SK-N-SH treated with all-trans-retinoic acid at 6 μM for 48 hours (cell line): ENCODE measurements around the gene SOWAHA.

Experiments used
- ATAC-seq: fragments of 200-7000 bp; cut with Tn5 transposase; 3 replicates; pipeline ENCODE4 v1.9.1; 2020; ENCODE audit warnings: mild to moderate bottlenecking, moderate library complexity
- ARNTL ChIP-seq: fragments of 450-650 bp; formaldehyde crosslinking; IDR thresholded peaks from 2 replicates; pipeline ENCODE4 v1.5.0; 2020; ENCODE audit warnings: low read depth, mild to moderate bottlenecking, moderate library complexity, borderline replicate concordance
- BACH2 ChIP-seq: fragments of 250-450 bp; sonication (Bioruptor Pico); IDR thresholded peaks from 2 replicates; pipeline ENCODE4 v1.9.0; 2021; ENCODE audit warnings: mild to moderate bottlenecking, borderline replicate concordance
- CREB5 ChIP-seq: fragments of 250-450 bp; sonication (Bioruptor Pico); IDR thresholded peaks from 2 replicates; pipeline ENCODE4 v1.5.1; 2020; ENCODE audit warnings: low read depth, mild to moderate bottlenecking, moderate library complexity
- CSDC2 ChIP-seq: fragments of 250-450 bp; sonication (Bioruptor Pico); IDR thresholded peaks from 2 replicates; pipeline ENCODE4 v1.5.0; 2020; ENCODE audit warnings: mild to moderate bottlenecking, moderate library complexity
- CSRNP3 ChIP-seq: fragments of 250-450 bp; sonication (Bioruptor Pico); IDR thresholded peaks from 2 replicates; pipeline ENCODE4 v1.5.1; 2021; ENCODE audit warnings: mild to moderate bottlenecking, moderate library complexity
- ESRRG ChIP-seq: fragments of 250-450 bp; sonication (Bioruptor Pico); IDR thresholded peaks from 2 replicates; pipeline ENCODE4 v1.6.1; 2021; ENCODE audit warnings: mild to moderate bottlenecking
- GLIS3 ChIP-seq: fragments of 250-450 bp; sonication (Bioruptor Pico); IDR thresholded peaks from 2 replicates; pipeline ENCODE4 v1.5.0; 2020; ENCODE audit warnings: mild to moderate bottlenecking, moderate library complexity
- ISL1 ChIP-seq: fragments of 250-450 bp; sonication (Bioruptor Pico); IDR thresholded peaks from 2 replicates; pipeline ENCODE4 v2.1.2; 2022; ENCODE audit warnings: mild to moderate bottlenecking, moderate library complexity
- OSR1 ChIP-seq: fragments of 250-450 bp; sonication (Bioruptor Pico); IDR thresholded peaks from 2 replicates; pipeline ENCODE4 v1.8.0; 2022; ENCODE audit warnings: moderate library complexity, mild to moderate bottlenecking, inconsistent platforms
- PATZ1 ChIP-seq: fragments of 250-450 bp; sonication (Bioruptor Pico); IDR thresholded peaks from 2 replicates; pipeline ENCODE4 v1.8.0; 2020; ENCODE audit warnings: mild to moderate bottlenecking, moderate library complexity, borderline replicate concordance
- POU6F1 ChIP-seq: fragments of 250-450 bp; sonication (Bioruptor Pico); IDR thresholded peaks from 2 replicates; pipeline ENCODE4 v1.8.0; 2021; ENCODE audit warnings: low read depth, mild to moderate bottlenecking, moderate library complexity, borderline replicate concordance
- PPARA ChIP-seq: fragments of 250-450 bp; sonication (Bioruptor Pico); IDR thresholded peaks from 2 replicates; pipeline ENCODE4 v1.5.0; 2020; ENCODE audit warnings: mild to moderate bottlenecking, borderline replicate concordance
- RARB ChIP-seq: fragments of 250-450 bp; sonication (Bioruptor Pico); IDR thresholded peaks from 2 replicates; pipeline ENCODE4 v1.8.0; 2021; ENCODE audit warnings: mild to moderate bottlenecking, moderate library complexity
- SNAI2 ChIP-seq: fragments of 250-450 bp; sonication (Bioruptor Pico); IDR thresholded peaks from 2 replicates; pipeline ENCODE4 v1.5.0; 2020; ENCODE audit warnings: mild to moderate bottlenecking, moderate library complexity
- TCF4 ChIP-seq: fragments of 250-450 bp; sonication (Bioruptor Pico); IDR thresholded peaks from 2 replicates; pipeline ENCODE4 v1.8.0; 2021; ENCODE audit warnings: mild to moderate bottlenecking, moderate library complexity, borderline replicate concordance
- TOX ChIP-seq: fragments of 250-450 bp; sonication (Bioruptor Pico); IDR thresholded peaks from 2 replicates; pipeline ENCODE4 v1.8.0; 2021; ENCODE audit warnings: mild to moderate bottlenecking, moderate library complexity, borderline replicate concordance
- TSHZ2 ChIP-seq: fragments of 250-450 bp; sonication (Bioruptor Pico); IDR thresholded peaks from 2 replicates; pipeline ENCODE4 v1.5.0; 2020; ENCODE audit warnings: mild to moderate bottlenecking, moderate library complexity
- ZC3H10 ChIP-seq: fragments of 250-450 bp; sonication (Bioruptor Pico); IDR thresholded peaks from 2 replicates; pipeline ENCODE4 v1.5.1; 2021; ENCODE audit warnings: mild to moderate bottlenecking, moderate library complexity
- ZFP3 ChIP-seq: fragments of 250-450 bp; sonication (Bioruptor Pico); IDR thresholded peaks from 2 replicates; pipeline ENCODE4 v1.5.0; 2020; ENCODE audit warnings: mild to moderate bottlenecking, moderate library complexity
- ZFP30 ChIP-seq: fragments of 450-650 bp; formaldehyde crosslinking; IDR thresholded peaks from 2 replicates; pipeline ENCODE4 v1.5.0; 2022; ENCODE audit warnings: mild to moderate bottlenecking, moderate library complexity
- ZNF565 ChIP-seq: fragments of 450-650 bp; formaldehyde crosslinking; conservative IDR thresholded peaks from 2 replicates; pipeline ENCODE4 v1.5.0; 2020; ENCODE audit warnings: low read depth, mild to moderate bottlenecking, moderate library complexity
- ZNF70 ChIP-seq: fragments of 450-650 bp; formaldehyde crosslinking; IDR thresholded peaks from 2 replicates; pipeline ENCODE4 v1.5.0; 2020; ENCODE audit warnings: mild to moderate bottlenecking, moderate library complexity
- ZNF8 ChIP-seq: fragments of 450-650 bp; formaldehyde crosslinking; IDR thresholded peaks from 2 replicates; pipeline ENCODE4 v1.5.0; 2020; ENCODE audit warnings: mild to moderate bottlenecking, moderate library complexity

SOWAHA gene

GRCh38 chr5:132813599-132814502, 749 bp downstream of the SOWAHA start:
- TF ChIP-seq TSHZ2 (CRISPR knock-in tag) (no peak), CREB5 (CRISPR knock-in tag) (no peak), TOX (no peak), ZFP30 (CRISPR knock-in tag) (no peak), ESRRG (CRISPR knock-in tag) (no peak), ZNF8 (CRISPR knock-in tag) (no peak), ZNF70 (CRISPR knock-in tag) (no peak), CSRNP3 (CRISPR knock-in tag) (no peak), BACH2 (no peak), ARNTL (CRISPR knock-in tag) (no peak), PPARA (no peak), TCF4 (CRISPR knock-in tag) (no peak), OSR1 (CRISPR knock-in tag) (no peak), SNAI2 (no peak), GLIS3 (CRISPR knock-in tag) (no peak)
- ATAC-seq = peak; percentile 73

- TF ChIP-seq ZNF8 (CRISPR knock-in tag) (no peak), POU6F1 (no peak), GLIS3 (CRISPR knock-in tag) (no peak), PATZ1 (CRISPR knock-in tag) (no peak), ESRRG (CRISPR knock-in tag) (no peak), OSR1 (CRISPR knock-in tag) (no peak), ZC3H10 (no peak), RARB (no peak)
- no peak for ATAC-seq
These were observed 1.6 kb downstream of the SOWAHA start for GRCh38 chr5:132814503-132815294.

- no peak for ATAC-seq
- TF ChIP-seq ISL1 (CRISPR knock-in tag) (no peak), RARB (no peak), CSDC2 (CRISPR knock-in tag) (no peak), TSHZ2 (CRISPR knock-in tag) (no peak), PATZ1 (CRISPR knock-in tag) (no peak), TOX (no peak), ARNTL (CRISPR knock-in tag) (no peak), ZFP3 (CRISPR knock-in tag) (no peak), ZNF565 (no peak)
These were observed 2.4 kb downstream of the SOWAHA start for GRCh38 chr5:132815454-132815853.
